IMR-90 (cell line): ENCODE measurements around the gene MRPL38. TPM values are rescaled to one million over a fixed set of nuclear protein-coding genes. Genes with fewer than 3 reads are reported as not detected.

Experiments
- ATAC-seq: fragments of 200-7000 bp; cut with Tn5 transposase; 2 replicates; pipeline ENCODE4 v1.9.1; 2020; ENCODE audit warnings: low read depth, mild to moderate bottlenecking, moderate library complexity
- BruUV-seq: library from RNA; stranded (reverse); fragments of 400-500 nt; replicated peaks from 2 replicates; lab custom pipeline; 2021; lab: Mats Ljungman, UMichigan
- CTCF ChIA-PET: fragments of 300-600 bp; formaldehyde crosslinking; extraction: SDS; loops from one replicate; lab custom pipeline; 2021; ENCODE audit warnings: antibody characterized with exemption; lab: Yijun Ruan, JAX
- POLR2A ChIA-PET: fragments of 300-600 bp; sonication (Branson Sonifier 250); formaldehyde crosslinking; loops from one replicate; lab custom pipeline; 2022; ENCODE audit warnings: antibody characterized with exemption; ENCODE audit not compliant: unreplicated experiment; lab: Charles Lee
- DNase-seq: peaks from one replicate; pipeline ENCODE4 v3.0.0; 2013
- H2AFZ ChIP-seq: replicated peaks from 2 replicates; pipeline ENCODE3; 2013; ENCODE audit warnings: low read length, mild to moderate bottlenecking; ENCODE audit not compliant: poor library complexity
- H2AK5ac ChIP-seq: 2 replicates; pipeline ENCODE4 v1.6.1; 2013; ENCODE audit warnings: low read depth, low read length, inconsistent platforms
- H2AK9ac ChIP-seq: replicated peaks from 2 replicates; pipeline ENCODE3; 2013; ENCODE audit warnings: mild to moderate bottlenecking, low read depth, low read length, moderate library complexity; ENCODE audit not compliant: poor library complexity
- H2BK120ac ChIP-seq: 2 replicates; pipeline ENCODE4 v1.6.1; 2013; ENCODE audit warnings: low read depth, low read length, inconsistent platforms
- H2BK15ac ChIP-seq: 3 replicates; pipeline ENCODE4 v1.6.1; 2013; ENCODE audit warnings: low read depth, low read length, inconsistent platforms
- H2BK20ac ChIP-seq: 2 replicates; pipeline ENCODE4 v1.6.1; 2013; ENCODE audit warnings: low read depth, mild to moderate bottlenecking, inconsistent platforms, low read length, moderate library complexity
- H2BK5ac ChIP-seq: 2 replicates; pipeline ENCODE4 v1.6.1; 2013; ENCODE audit warnings: mild to moderate bottlenecking, low read depth, low read length, inconsistent platforms; ENCODE audit not compliant: poor library complexity, severe bottlenecking
- H3K14ac ChIP-seq: replicated peaks from 2 replicates; pipeline ENCODE4 v1.6.1; 2013; ENCODE audit warnings: low read depth, low read length, inconsistent platforms
- H3K18ac ChIP-seq: 2 replicates; pipeline ENCODE4 v1.6.1; 2013; ENCODE audit warnings: low read depth, low read length, control low read depth
- H3K23ac ChIP-seq: 2 replicates; pipeline ENCODE4 v1.6.1; 2013; ENCODE audit warnings: low read depth, low read length, inconsistent platforms
- H3K27ac ChIP-seq: 2 replicates; pipeline ENCODE4 v1.5.1; 2013; ENCODE audit warnings: mild to moderate bottlenecking, control low read depth, low read length; ENCODE audit not compliant: insufficient read depth
- H3K27me3 ChIP-seq: 2 replicates; pipeline ENCODE4 v1.6.1; 2013; ENCODE audit warnings: low read length; ENCODE audit not compliant: control insufficient read depth, insufficient read depth
- H3K36me3 ChIP-seq: 2 replicates; pipeline ENCODE4 v1.6.1; 2013; ENCODE audit warnings: low read length, mixed read lengths; ENCODE audit not compliant: control insufficient read depth, insufficient read depth
- H3K4ac ChIP-seq: 2 replicates; pipeline ENCODE4 v1.6.1; 2013; ENCODE audit warnings: low read depth, low read length, inconsistent platforms
- H3K4me1 ChIP-seq: 2 replicates; pipeline ENCODE4 v1.6.1; 2013; ENCODE audit warnings: low read length, mixed read lengths; ENCODE audit not compliant: control insufficient read depth, insufficient read depth
- H3K4me2 ChIP-seq: 2 replicates; pipeline ENCODE4 v1.6.1; 2013; ENCODE audit warnings: low read depth, mild to moderate bottlenecking, control low read depth, low read length, moderate library complexity
- H3K4me3 ChIP-seq: 2 replicates; pipeline ENCODE4 v1.5.1; 2013; ENCODE audit warnings: low read depth, mild to moderate bottlenecking, control low read depth, low read length, moderate library complexity; ENCODE audit not compliant: insufficient read depth
- H3K56ac ChIP-seq: 2 replicates; pipeline ENCODE4 v1.6.1; 2013; ENCODE audit warnings: low read length, inconsistent platforms; ENCODE audit not compliant: insufficient read depth; ENCODE audit errors: extremely low read depth
- H3K79me1 ChIP-seq, 2 experiments: 2 replicates each; pipeline ENCODE4 v1.6.1; 2013; ENCODE audit warnings: low read length in 2 of 2, inconsistent platforms in 1 of 2, low read depth in 1 of 2
- H3K9ac ChIP-seq: 2 replicates; pipeline ENCODE4 v1.6.1; 2013; ENCODE audit warnings: low read depth, low read length, control low read depth
- H3K9me1 ChIP-seq: 2 replicates; pipeline ENCODE4 v1.6.1; 2013; ENCODE audit warnings: low read length, inconsistent platforms; ENCODE audit not compliant: insufficient read depth
- H3K9me3 ChIP-seq: 2 replicates; pipeline ENCODE4 v1.6.1; 2013; ENCODE audit warnings: low read length; ENCODE audit not compliant: control insufficient read depth, insufficient read depth
- H4K20me1 ChIP-seq: 2 replicates; pipeline ENCODE4 v1.6.1; 2013; ENCODE audit warnings: low read length, inconsistent platforms; ENCODE audit not compliant: insufficient read depth
- H4K5ac ChIP-seq: 2 replicates; pipeline ENCODE4 v1.6.1; 2013; ENCODE audit warnings: mild to moderate bottlenecking, low read depth, low read length, control low read depth
- H4K8ac ChIP-seq, 2 experiments: 2 replicates each; pipeline ENCODE4 v1.6.1; 2013; ENCODE audit warnings: low read depth in 2 of 2, low read length in 2 of 2, control low read depth in 1 of 2, inconsistent platforms in 1 of 2
- H4K91ac ChIP-seq: 2 replicates; pipeline ENCODE4 v1.6.1; 2013; ENCODE audit warnings: low read depth, low read length, inconsistent platforms; ENCODE audit not compliant: insufficient read depth
- FOS ChIP-seq: fragments of 150-350 bp; IDR thresholded peaks from 2 replicates; pipeline ENCODE4 v1.6.1; 2016; ENCODE audit warnings: low read depth, low read length
- MXI1 ChIP-seq: IDR thresholded peaks from 2 replicates; pipeline ENCODE4 v1.6.1; 2012; ENCODE audit warnings: low read depth, mild to moderate bottlenecking, low read length, moderate library complexity, borderline replicate concordance
- NFE2L2 ChIP-seq: fragments of 150-350 bp; IDR thresholded peaks from 2 replicates; pipeline ENCODE4 v1.6.1; 2016; ENCODE audit warnings: low read depth, mild to moderate bottlenecking, low read length
- WGBS, 2 experiments: methylation state at CpG; one replicate each; pipeline versions ENCODE4 v1.1.5 to v1.1.7; 2013; ENCODE audit warnings: missing lambda C conversion rate in 2 of 2; ENCODE audit not compliant: insufficient read length in 1 of 2; ENCODE audit errors: extremely low coverage in 2 of 2; 5-methylcytosine and 5-hydroxymethylcytosine counted together
- dilution Hi-C: fragments of 300-500 bp; cut with HindIII; formaldehyde crosslinking; loops from one replicate; pipeline ENCODE4 v1.14.3; 2018; ENCODE audit warnings: low sequenced_read_pairs; ENCODE audit not compliant: unreplicated experiment
- in situ Hi-C: fragments of 300-500 bp; cut with MboI; formaldehyde crosslinking; loops from 3 replicates; pipeline ENCODE4 v1.14.3; 2019; ENCODE audit warnings: low sequenced_read_pairs, inconsistent platforms, mixed read lengths
- intact Hi-C: fragments of 100-400 bp; cut with micrococcal nuclease; formaldehyde crosslinking; loops from 2 replicates; pipeline ENCODE4 v1.10.0; 2022
- polyA plus RNA-seq, 3 experiments: library from polyadenylated mRNA; depleted of rRNA; stranded (reverse); fragments of >200 nt; gene quantifications; 2 replicates each; pipeline ENCODE4 v1.2.3, GENCODE V29; 2012; ENCODE audit warnings: low replicate concordance in 1 of 3
- total RNA-seq: library from RNA; depleted of rRNA; stranded (reverse); fragments of >200 nt; gene quantifications from 2 replicates; pipeline ENCODE4 v1.2.3, GENCODE V29; 2012

Gene MRPL38
- total and polyA plus RNA-seq, 2 of the 4 experiments (the other 2 are of a cell fraction) = 13.3 to 42.5 TPM

- no peak overlapping the region for H3K56ac ChIP-seq
- TF ChIP-seq FOS (no peak), MXI1 (no peak), NFE2L2 (no peak)
These were observed 50.5 kb downstream of the MRPL38 start for GRCh38 chr17:75854101-75854748.

More at GRCh38 chr17:75854101-75854748, 50.5 kb downstream of the MRPL38 start:
- Histone ChIP-seq H3K18ac (no peak overlapping the region), H3K14ac (peak overlapping the region; percentile 51; the same call in 1 of the 2 replicates), H3K79me1 (peaks cover 6 to 29% of the 10 kb centered on the region in 2 experiments; a peak in 3 of 4 replicates), H2AFZ (no peak overlapping the region), H3K36me3 (peaks cover 20% of the 10 kb centered on the region), H4K5ac (no peak overlapping the region), H2BK120ac (no peak overlapping the region), H3K4ac (peak overlapping the region; percentile 22; the same call in 1 of the 2 replicates), H4K20me1 (peaks cover 5% of the 10 kb centered on the region; the same call in 1 of the 2 replicates), H3K4me2 (peak overlapping the region; percentile 86), H3K9me3 (no peaks in the 10 kb centered on the region), H3K27me3 (no peaks in the 10 kb centered on the region), H2BK15ac (no peak overlapping the region; the same call in 2 of the 3 replicates), H3K9me1 (peaks cover 7% of the 10 kb centered on the region), H4K91ac (no peak overlapping the region), H2BK5ac (peak overlapping the region; percentile 12), H2BK20ac (no peak overlapping the region), H4K8ac (peak overlapping the region in 1 of 2 experiments; percentile 4; a peak in 1 of 4 replicates), H2AK9ac (peak overlapping the region; percentile 21), H3K9ac (peak overlapping the region; percentile 27), H3K4me3 (peak overlapping the region; percentile 55), H2AK5ac (peak overlapping the region; percentile 37; the same call in 1 of the 2 replicates), H3K4me1 (peaks cover 11% of the 10 kb centered on the region), H3K23ac (no peak overlapping the region), H3K27ac (peak overlapping the region; percentile 2; the same call in 1 of the 2 replicates)
- in situ Hi-C loops = no loop called here
- dilution Hi-C loops = no loop called here
- ChIA-PET POLR2A (no interaction called here), CTCF (interaction anchor here (0.5 to 1.4 kb wide), 2 partner anchors 24 to 106 kb away, joined by 3 read pairs; no protein-coding TSS in a partner anchor)
- WGBS, 2 experiments = 60% methylated on average over 2 of the region's 7 CpGs; no CpG with 5 or more reads in 1 of the 2 experiments
- no TSS peak for BruUV-seq
- intact Hi-C loops = no loop called here
- ATAC-seq = no peak
- DNase-seq = peak; percentile 57
